AG10803 (cell line): ENCODE measurements around the gene ARMCX4.
"Not testable (repeated sequence)": the region's sequence is repeated elsewhere in the genome, so short reads cannot be mapped to it uniquely, and the experiment has no call there.

Experiments used
- DNase-seq: peaks from one replicate; pipeline ENCODE4 v3.0.0; 2010; ENCODE audit warnings: low read depth
- H3K4me3 ChIP-seq: 2 replicates; pipeline ENCODE4 v1.5.1; 2011; ENCODE audit warnings: mild to moderate bottlenecking, low read length, control low read depth
- CTCF ChIP-seq: conservative IDR thresholded peaks from 2 replicates; pipeline ENCODE4 v1.5.1; 2011; ENCODE audit warnings: mild to moderate bottlenecking, low read length, control low read depth, inconsistent platforms

The ARMCX4 gene

GRCh38 chrX:101493225-101493624 lies 8.0 kb downstream of the ARMCX4 start:
- no peak overlapping the region for H3K4me3 ChIP-seq
- no peak for DNase-seq
- no peak for TF ChIP-seq CTCF

GRCh38 chrX:101502929-101503328 lies 17.7 kb downstream of the ARMCX4 start:
- not testable (repeated sequence) for DNase-seq, H3K4me3 ChIP-seq

- TF ChIP-seq CTCF: no peak
- DNase-seq: no peak
- H3K4me3 ChIP-seq: no peak overlapping the region
Measured at GRCh38 chrX:101507372-101507771, 22.1 kb downstream of the ARMCX4 start.

- no peak for TF ChIP-seq CTCF
- no peak for DNase-seq
Measured at GRCh38 chrX:101507986-101508385, 22.7 kb downstream of the ARMCX4 start.

GRCh38 chrX:101530944-101531343 lies 45.7 kb downstream of the ARMCX4 start:
- no peak for TF ChIP-seq CTCF
- no peak overlapping the region for H3K4me3 ChIP-seq
- DNase-seq: no peak

More at GRCh38 chrX:101507986-101508385, 22.7 kb downstream of the ARMCX4 start:
- no peak overlapping the region for H3K4me3 ChIP-seq
